Smooth muscle cell (in vitro differentiated cells): ENCODE measurements around the gene BMF. TPM values are rescaled to one million over a fixed set of nuclear protein-coding genes. Genes with fewer than 3 reads are reported as not detected.

Experiments used
- DNase-seq: peaks from one replicate; lab custom pipeline; 2025; ENCODE audit not compliant: unreplicated experiment; lab: John Stamatoyannopoulos, UW
- H2AFZ ChIP-seq: fragments of 200-600 bp; sonication (generic); 2 replicates; pipeline ENCODE4 v1.6.0; 2016; ENCODE audit warnings: antibody characterized with exemption, low read depth, mild to moderate bottlenecking
- H3F3A ChIP-seq: fragments of 200-600 bp; sonication (generic); 2 replicates; pipeline ENCODE4 v1.6.0; 2017; ENCODE audit warnings: antibody characterized with exemption, low read depth
- H3K27ac ChIP-seq: fragments of 200-600 bp; sonication (generic); 2 replicates; pipeline ENCODE4 v1.5.1; 2016; ENCODE audit warnings: low read depth, mild to moderate bottlenecking
- H3K27me3 ChIP-seq: fragments of 200-600 bp; sonication (generic); 2 replicates; pipeline ENCODE4 v1.6.1; 2016; ENCODE audit warnings: low read depth, mild to moderate bottlenecking
- H3K36me3 ChIP-seq: fragments of 200-600 bp; sonication (generic); 2 replicates; pipeline ENCODE4 v1.5.1; 2016; ENCODE audit warnings: low read depth
- H3K4me1 ChIP-seq: fragments of 200-600 bp; sonication (generic); 2 replicates; pipeline ENCODE4 v1.5.1; 2016; ENCODE audit warnings: low read depth
- H3K4me2 ChIP-seq: fragments of 200-600 bp; sonication (generic); 2 replicates; pipeline ENCODE4 v1.6.0; 2016; ENCODE audit warnings: mild to moderate bottlenecking
- H3K4me3 ChIP-seq: fragments of 200-600 bp; sonication (generic); 2 replicates; pipeline ENCODE4 v1.5.1; 2016; ENCODE audit warnings: mild to moderate bottlenecking
- H3K79me2 ChIP-seq: fragments of 200-600 bp; sonication (generic); 2 replicates; pipeline ENCODE4 v1.6.0; 2016; ENCODE audit warnings: low read depth, mild to moderate bottlenecking
- H3K9ac ChIP-seq: fragments of 200-600 bp; sonication (generic); 2 replicates; pipeline ENCODE4 v1.6.0; 2016; ENCODE audit warnings: low read depth
- H3K9me3 ChIP-seq: fragments of 200-600 bp; sonication (generic); replicated peaks from 2 replicates; pipeline ENCODE4 v1.5.1; 2016; ENCODE audit warnings: low read depth
- H4K20me1 ChIP-seq: fragments of 200-600 bp; sonication (generic); 2 replicates; pipeline ENCODE4 v1.6.0; 2016; ENCODE audit warnings: low read depth
- CTCF ChIP-seq: fragments of 200-600 bp; sonication (generic); IDR thresholded peaks from 2 replicates; pipeline ENCODE4 v1.5.1; 2017; ENCODE audit warnings: borderline replicate concordance, mild to moderate bottlenecking, antibody characterized with exemption; ENCODE audit not compliant: insufficient read depth, poor library complexity, severe bottlenecking
- WGBS: methylation state at CpG from one replicate; pipeline ENCODE4 v1.1.7; 2016; ENCODE audit warnings: low lambda C conversion rate; 5-methylcytosine and 5-hydroxymethylcytosine counted together
- polyA plus RNA-seq: library from polyadenylated mRNA; unstranded; fragments of >200 nt; fragmentation: Nextera tagmentation; extraction: Ambion mirVana; gene quantifications from 2 replicates; pipeline ENCODE4 v1.2.1, GENCODE V29; 2016
- total RNA-seq: library from RNA; depleted of rRNA; stranded (reverse); fragments of >200 nt; gene quantifications from 2 replicates; pipeline ENCODE4 v1.2.3, GENCODE V29; 2014

BMF gene
- total and polyA plus RNA-seq, 2 experiments from 2014 or later: 3.6 to 9.1 TPM

GRCh38 chr15:40070608-40071218 lies 38.0 kb downstream of the BMF start:
- DNase-seq: no peak
- Histone ChIP-seq H3K9ac (no peak overlapping the region), H3K4me1 (peaks cover 18% of the 10 kb centered on the region), H3K9me3 (no peaks in the 10 kb centered on the region), H3K36me3 (no peaks in the 10 kb centered on the region), H3K4me3 (no peak overlapping the region), H3K79me2 (no peaks in the 10 kb centered on the region), H4K20me1 (no peaks in the 10 kb centered on the region), H2AFZ (no peak overlapping the region), H3K27ac (no peak overlapping the region), H3F3A (no peaks in the 10 kb centered on the region), H3K4me2 (no peak overlapping the region), H3K27me3 (no peaks in the 10 kb centered on the region)
- TF ChIP-seq CTCF: no peak
- 95% methylated on average over 8 of the region's 8 CpGs for WGBS

GRCh38 chr15:40070166-40070557 lies 38.5 kb downstream of the BMF start:
- peaks cover 18% of the 10 kb centered on the region for H3K4me1 ChIP-seq
- H3K4me3 ChIP-seq: no peak overlapping the region
- no peaks in the 10 kb centered on the region for H3K36me3 ChIP-seq
- H2AFZ ChIP-seq: no peak overlapping the region
- H3K79me2 ChIP-seq: no peaks in the 10 kb centered on the region
- H3K4me2 ChIP-seq: no peak overlapping the region
- no peak overlapping the region for H3K9ac ChIP-seq
- no peak for TF ChIP-seq CTCF
- no peak overlapping the region for H3K27ac ChIP-seq
- no peaks in the 10 kb centered on the region for H3K9me3 ChIP-seq
- no peak for DNase-seq
- no peaks in the 10 kb centered on the region for H4K20me1 ChIP-seq
- 73% methylated on average over 5 of the region's 5 CpGs for WGBS
- H3F3A ChIP-seq: no peaks in the 10 kb centered on the region
- H3K27me3 ChIP-seq: no peaks in the 10 kb centered on the region

- no peak overlapping the region for H3K4me2 ChIP-seq
- no peaks in the 10 kb centered on the region for H3K79me2 ChIP-seq
- no peak for TF ChIP-seq CTCF
- no peak overlapping the region for H3K27ac ChIP-seq
- WGBS: 65% methylated on average over 27 of the region's 32 CpGs
- no peak overlapping the region for H3K9ac ChIP-seq
- H3K27me3 ChIP-seq: no peaks in the 10 kb centered on the region
- no peak overlapping the region for H3K4me3 ChIP-seq
- no peaks in the 10 kb centered on the region for H3K9me3 ChIP-seq
- H2AFZ ChIP-seq: no peak overlapping the region
- no peaks in the 10 kb centered on the region for H4K20me1 ChIP-seq
- peak; percentile 9 for DNase-seq
- no peaks in the 10 kb centered on the region for H3F3A ChIP-seq
- H3K4me1 ChIP-seq: peaks cover 19% of the 10 kb centered on the region
- no peaks in the 10 kb centered on the region for H3K36me3 ChIP-seq
These were observed 39.2 kb downstream of the BMF start for GRCh38 chr15:40069178-40070165.
